H1 (cell line): Measurements from ENCODE around the gene SAMM50.

ENCODE experiments used
- CBX8 ChIP-seq: fragments of 300-800, 300-1000 bp; sonication (generic); IDR thresholded peaks from 2 replicates; pipeline ENCODE4 v1.7.1; 2016; ENCODE audit warnings: low read depth, low read length, borderline replicate concordance
- NRF1 ChIP-seq: IDR thresholded peaks from 2 replicates; pipeline ENCODE4 v1.6.1; 2011; ENCODE audit warnings: mild to moderate bottlenecking, low read depth, low read length, improper control_type of control experiment
- POLR2A ChIP-seq, 2 experiments: IDR thresholded peaks; 1 replicate in 1 of 2; 2 replicates in 1 of 2; pipeline ENCODE4 v1.6.1; 2011; ENCODE audit warnings: low read depth in 2 of 2, low read length in 2 of 2, mild to moderate bottlenecking in 2 of 2; ENCODE audit errors: control extremely low read depth in 1 of 2
- SIN3A ChIP-seq, 2 experiments: IDR thresholded peaks in 1 of 2; conservative IDR thresholded peaks in 1 of 2; 2 replicates each; pipeline ENCODE4 v1.6.1; 2011 to 2012; ENCODE audit warnings: low read length in 2 of 2, improper control_type of control experiment in 1 of 2, low read depth in 1 of 2, mild to moderate bottlenecking in 1 of 2
- SP1 ChIP-seq: IDR thresholded peaks from 2 replicates; pipeline ENCODE4 v1.6.1; 2011; ENCODE audit warnings: low read depth, low read length
- SUZ12 ChIP-seq: fragments of 200-600 bp; sonication (generic); IDR thresholded peaks from 2 replicates; pipeline ENCODE4 v1.6.1; 2012; ENCODE audit warnings: mild to moderate bottlenecking, inconsistent platforms, low read length, moderate library complexity, mixed read lengths
- TAF1 ChIP-seq: IDR thresholded peaks from 2 replicates; pipeline ENCODE4 v1.6.1; 2011; ENCODE audit warnings: mild to moderate bottlenecking, low read depth, low read length
- TF ChIP-seq, protein P1 (sequence below), 3 experiments: IDR thresholded peaks; 1 replicate in 2 of 3; 2 replicates in 1 of 3; pipeline versions ENCODE4 v1.5.1 to v1.6.1; 2011; ENCODE audit warnings: low read length in 3 of 3, mild to moderate bottlenecking in 3 of 3, inconsistent platforms in 2 of 3, low read depth in 1 of 3, moderate library complexity in 1 of 3; ENCODE audit not compliant: insufficient read depth in 1 of 3; ENCODE audit errors: control extremely low read depth in 1 of 3
- TF ChIP-seq, protein P2 (sequence below): IDR thresholded peaks from 2 replicates; pipeline ENCODE4 v1.6.1; 2011; ENCODE audit warnings: low read depth, mild to moderate bottlenecking, low read length; ENCODE audit not compliant: insufficient read depth
- TF ChIP-seq, protein P3 (sequence below): IDR thresholded peaks from 2 replicates; pipeline ENCODE4 v1.6.1; 2011; ENCODE audit warnings: low read length, improper control_type of control experiment
- TF ChIP-seq, protein P4 (sequence below): IDR thresholded peaks from 2 replicates; pipeline ENCODE4 v1.6.1; 2012; ENCODE audit warnings: inconsistent platforms

DNA sequence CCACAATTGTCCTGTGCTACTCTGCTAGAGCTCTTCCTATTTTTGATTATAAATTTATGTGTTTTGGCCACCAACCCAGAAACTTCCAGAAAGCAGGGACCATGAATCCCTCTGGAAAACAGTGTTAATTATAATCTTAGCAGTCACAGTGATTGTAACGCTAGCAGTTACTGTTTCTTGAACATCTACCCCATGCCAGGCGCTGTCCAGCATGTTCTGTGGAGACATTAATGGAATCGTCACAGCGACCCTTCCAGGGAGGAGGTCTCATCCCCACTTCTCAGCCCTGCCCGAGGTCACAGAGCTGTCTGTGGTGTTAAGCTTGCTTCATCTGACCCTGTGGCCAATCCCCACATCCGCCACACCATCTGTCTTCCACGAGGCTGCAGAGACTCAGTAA is 49.6 kb upstream of the SAMM50 start:
- TF ChIP-seq, protein P1, sequence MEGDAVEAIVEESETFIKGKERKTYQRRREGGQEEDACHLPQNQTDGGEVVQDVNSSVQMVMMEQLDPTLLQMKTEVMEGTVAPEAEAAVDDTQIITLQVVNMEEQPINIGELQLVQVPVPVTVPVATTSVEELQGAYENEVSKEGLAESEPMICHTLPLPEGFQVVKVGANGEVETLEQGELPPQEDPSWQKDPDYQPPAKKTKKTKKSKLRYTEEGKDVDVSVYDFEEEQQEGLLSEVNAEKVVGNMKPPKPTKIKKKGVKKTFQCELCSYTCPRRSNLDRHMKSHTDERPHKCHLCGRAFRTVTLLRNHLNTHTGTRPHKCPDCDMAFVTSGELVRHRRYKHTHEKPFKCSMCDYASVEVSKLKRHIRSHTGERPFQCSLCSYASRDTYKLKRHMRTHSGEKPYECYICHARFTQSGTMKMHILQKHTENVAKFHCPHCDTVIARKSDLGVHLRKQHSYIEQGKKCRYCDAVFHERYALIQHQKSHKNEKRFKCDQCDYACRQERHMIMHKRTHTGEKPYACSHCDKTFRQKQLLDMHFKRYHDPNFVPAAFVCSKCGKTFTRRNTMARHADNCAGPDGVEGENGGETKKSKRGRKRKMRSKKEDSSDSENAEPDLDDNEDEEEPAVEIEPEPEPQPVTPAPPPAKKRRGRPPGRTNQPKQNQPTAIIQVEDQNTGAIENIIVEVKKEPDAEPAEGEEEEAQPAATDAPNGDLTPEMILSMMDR (IDR thresholded peaks at IDR 0.05; ENCODE audit: control extremely low read depth in 1 of 3, insufficient read depth in 1 of 3, low read depth in 1 of 3, low read length in 3 of 3) = no peak
- TF ChIP-seq NRF1 (no peak), CBX8 (no peak), SUZ12 (no peak), SP1 (no peak), SIN3A (conservative IDR thresholded peaks at IDR 0.05 in 1 of 2, IDR thresholded peaks at IDR 0.05 in 1 of 2; ENCODE audit: low read depth in 1 of 2, low read length in 2 of 2) (no peak), TAF1 (no peak), POLR2A (IDR thresholded peaks at IDR 0.05; ENCODE audit: control extremely low read depth in 1 of 2, low read depth in 2 of 2, low read length in 2 of 2) (no peak)
- TF ChIP-seq, protein P2, sequence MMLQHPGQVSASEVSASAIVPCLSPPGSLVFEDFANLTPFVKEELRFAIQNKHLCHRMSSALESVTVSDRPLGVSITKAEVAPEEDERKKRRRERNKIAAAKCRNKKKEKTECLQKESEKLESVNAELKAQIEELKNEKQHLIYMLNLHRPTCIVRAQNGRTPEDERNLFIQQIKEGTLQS = no peak
- TF ChIP-seq, protein P3, sequence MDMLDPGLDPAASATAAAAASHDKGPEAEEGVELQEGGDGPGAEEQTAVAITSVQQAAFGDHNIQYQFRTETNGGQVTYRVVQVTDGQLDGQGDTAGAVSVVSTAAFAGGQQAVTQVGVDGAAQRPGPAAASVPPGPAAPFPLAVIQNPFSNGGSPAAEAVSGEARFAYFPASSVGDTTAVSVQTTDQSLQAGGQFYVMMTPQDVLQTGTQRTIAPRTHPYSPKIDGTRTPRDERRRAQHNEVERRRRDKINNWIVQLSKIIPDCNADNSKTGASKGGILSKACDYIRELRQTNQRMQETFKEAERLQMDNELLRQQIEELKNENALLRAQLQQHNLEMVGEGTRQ = no peak
- TF ChIP-seq, protein P4, sequence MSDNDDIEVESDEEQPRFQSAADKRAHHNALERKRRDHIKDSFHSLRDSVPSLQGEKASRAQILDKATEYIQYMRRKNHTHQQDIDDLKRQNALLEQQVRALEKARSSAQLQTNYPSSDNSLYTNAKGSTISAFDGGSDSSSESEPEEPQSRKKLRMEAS = no peak
